Spleen (tissue), 7 donors: ENCODE measurements around the gene APBB1IP.
"Not testable (repeated sequence)": the region's sequence is repeated elsewhere in the genome, so short reads cannot be mapped to it uniquely, and the experiment has no call there.

ENCODE experiments used
- CTCF ChIP-seq, 11 experiments: fragments of 200-600 bp in 7 of 11; fragments of 450-650 bp in 4 of 11; sonication (generic) in 4 of 11; IDR thresholded peaks in 8 of 11; conservative IDR thresholded peaks in 3 of 11; 1 replicate in 7 of 11; 2 replicates in 4 of 11; pipeline versions ENCODE4 v1.4.0 to v1.8.0; 2016 to 2021; ENCODE audit warnings: antibody characterized with exemption in 11 of 11, inconsistent platforms in 4 of 11, mild to moderate bottlenecking in 1 of 11
- POLR2A ChIP-seq, 3 donors: fragments of 450-650 bp; IDR thresholded peaks; one replicate each; pipeline ENCODE4 v1.5.1; 2017; ENCODE audit warnings: antibody characterized with exemption in 3 of 3, mild to moderate bottlenecking in 1 of 3
- POLR2AphosphoS5 ChIP-seq, 3 donors: sonication (generic); formaldehyde crosslinking; IDR thresholded peaks; one replicate each; pipeline ENCODE4 v1.5.1; 2017; ENCODE audit warnings: antibody characterized with exemption in 3 of 3
- donor health status: DM: no; HTN: no; CAD: no; lungs with moderate emphysema.
- donor health status: DM: no; HTN: no; CAD: no.
- donor health status: DM: no; HTN: no; CAD: no.

DNA sequence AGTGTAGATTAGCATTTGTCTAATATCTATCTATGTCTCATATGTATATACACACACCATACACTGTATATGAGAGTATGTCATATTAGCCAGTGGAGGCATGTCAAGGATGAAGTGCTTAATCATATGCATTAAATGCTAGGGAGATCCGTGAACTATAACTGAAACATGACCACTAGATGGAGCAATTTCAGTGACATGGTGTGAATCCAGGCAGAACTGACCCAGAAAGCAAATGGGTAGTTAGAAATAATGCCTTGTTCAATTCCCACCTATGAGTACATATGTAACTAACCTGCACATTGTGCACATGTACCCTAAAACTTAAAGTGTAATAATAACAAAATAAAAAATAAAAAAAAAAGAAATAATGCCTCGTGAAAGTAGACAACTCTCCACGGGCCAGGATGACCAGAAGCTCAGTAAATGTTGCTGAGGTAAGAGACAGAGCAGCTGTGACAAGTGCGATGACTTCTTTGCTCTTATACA lies 168.3 kb downstream of the APBB1IP start:
- peak in 9 of 11 experiments; percentile 11 to 68 (median 48) for TF ChIP-seq CTCF (IDR thresholded peaks at IDR 0.05 in 8 of 11, conservative IDR thresholded peaks at IDR 0.05 in 3 of 11)
- not testable (repeated sequence) for TF ChIP-seq POLR2A, POLR2AphosphoS5 (IDR thresholded peaks at IDR 0.05)
